NB4 (cell line): ENCODE data around the gene CALML3.
"Not testable (repeated sequence)": the region's sequence is repeated elsewhere in the genome, so short reads cannot be mapped to it uniquely, and the experiment has no call there.

ENCODE experiments used
- DNase-seq: peaks from one replicate; pipeline ENCODE4 v3.0.0; 2010; ENCODE audit warnings: low read depth
- H3K4me3 ChIP-seq: one replicate; pipeline ENCODE4 v1.5.1; 2011; ENCODE audit warnings: mild to moderate bottlenecking, low read depth, low read length, moderate library complexity
- CTCF ChIP-seq: IDR thresholded peaks from one replicate; pipeline ENCODE4 v1.5.1; 2012; ENCODE audit warnings: low read depth, low read length
- MAX ChIP-seq: IDR thresholded peaks from 2 replicates; pipeline ENCODE4 v1.6.1; 2011; ENCODE audit warnings: low read depth, low read length
- MYC ChIP-seq: IDR thresholded peaks from 2 replicates; pipeline ENCODE4 v1.6.1; 2011; ENCODE audit warnings: low read depth, low read length
- POLR2A ChIP-seq: IDR thresholded peaks from 2 replicates; pipeline ENCODE4 v1.6.1; 2011; ENCODE audit warnings: mild to moderate bottlenecking; ENCODE audit not compliant: insufficient read length; ENCODE audit errors: extremely low read depth

CALML3 gene

GRCh38 chr10:5524641-5525560 lies at the start of gene CALML3:
Gene CALML3 (plus strand): TSS chr10:5524961. CDS start chr10:5525086, 125 bp downstream.
- TF ChIP-seq MYC, result no peak
- TF ChIP-seq MAX, result no peak
- no peak for DNase-seq
- no peak within 1 kb of the TSS for H3K4me3 ChIP-seq

GRCh38 chr10:5475088-5475487 lies 49.7 kb upstream of the CALML3 start:
- not testable (repeated sequence) for DNase-seq, H3K4me3 ChIP-seq

GRCh38 chr10:5475974-5476807 lies 48.6 kb upstream of the CALML3 start:
- not testable (repeated sequence) for DNase-seq, H3K4me3 ChIP-seq

- no peak overlapping the region for H3K4me3 ChIP-seq
- TF ChIP-seq POLR2A (no peak), MYC (no peak), CTCF (no peak), MAX (no peak)
- no peak for DNase-seq
Measured at GRCh38 chr10:5476918-5477525, 47.7 kb upstream of the CALML3 start.

- no peak for DNase-seq
- no peak overlapping the region for H3K4me3 ChIP-seq
- TF ChIP-seq CTCF (no peak), POLR2A (no peak)
Measured at GRCh38 chr10:5477948-5478693, 46.6 kb upstream of the CALML3 start.

GRCh38 chr10:5478694-5479305 lies 46.0 kb upstream of the CALML3 start:
- H3K4me3 ChIP-seq, result no peak overlapping the region
- no peak for DNase-seq
- TF ChIP-seq CTCF (no peak), MYC (no peak), MAX (no peak), POLR2A (no peak)
